ENCODE results near the gene ACO1.

- TF ChIP-seq RAD21 (IDR thresholded peaks at IDR 0.05) (no peak), CTCF (IDR thresholded peaks at IDR 0.05; ENCODE audit: low read depth, low read length, missing input control) (no peak), SP1 (IDR thresholded peaks at IDR 0.05) (no peak), TAF1 (conservative IDR thresholded peaks at IDR 0.05) (no peak), EGR1 (IDR thresholded peaks at IDR 0.05; ENCODE audit: low read depth in 2 of 2) (no peak), YY1 (IDR thresholded peaks at IDR 0.05) (no peak), FOXA1 (IDR thresholded peaks at IDR 0.05) (no peak), RXRA (IDR thresholded peaks at IDR 0.05) (no peak), JUND (IDR thresholded peaks at IDR 0.05) (no peak), FOXA2 (IDR thresholded peaks at IDR 0.05) (no peak), GABPA (IDR thresholded peaks at IDR 0.05 in 1 of 2, conservative IDR thresholded peaks at IDR 0.05 in 1 of 2) (no peak), REST (IDR thresholded peaks at IDR 0.05) (no peak)
- TF ChIP-seq, protein P1, sequence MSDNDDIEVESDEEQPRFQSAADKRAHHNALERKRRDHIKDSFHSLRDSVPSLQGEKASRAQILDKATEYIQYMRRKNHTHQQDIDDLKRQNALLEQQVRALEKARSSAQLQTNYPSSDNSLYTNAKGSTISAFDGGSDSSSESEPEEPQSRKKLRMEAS (IDR thresholded peaks at IDR 0.05): no peak
- TF ChIP-seq, protein P2, sequence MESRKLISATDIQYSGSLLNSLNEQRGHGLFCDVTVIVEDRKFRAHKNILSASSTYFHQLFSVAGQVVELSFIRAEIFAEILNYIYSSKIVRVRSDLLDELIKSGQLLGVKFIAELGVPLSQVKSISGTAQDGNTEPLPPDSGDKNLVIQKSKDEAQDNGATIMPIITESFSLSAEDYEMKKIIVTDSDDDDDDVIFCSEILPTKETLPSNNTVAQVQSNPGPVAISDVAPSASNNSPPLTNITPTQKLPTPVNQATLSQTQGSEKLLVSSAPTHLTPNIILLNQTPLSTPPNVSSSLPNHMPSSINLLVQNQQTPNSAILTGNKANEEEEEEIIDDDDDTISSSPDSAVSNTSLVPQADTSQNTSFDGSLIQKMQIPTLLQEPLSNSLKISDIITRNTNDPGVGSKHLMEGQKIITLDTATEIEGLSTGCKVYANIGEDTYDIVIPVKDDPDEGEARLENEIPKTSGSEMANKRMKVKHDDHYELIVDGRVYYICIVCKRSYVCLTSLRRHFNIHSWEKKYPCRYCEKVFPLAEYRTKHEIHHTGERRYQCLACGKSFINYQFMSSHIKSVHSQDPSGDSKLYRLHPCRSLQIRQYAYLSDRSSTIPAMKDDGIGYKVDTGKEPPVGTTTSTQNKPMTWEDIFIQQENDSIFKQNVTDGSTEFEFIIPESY (IDR thresholded peaks at IDR 0.05): no peak
Observed at GRCh38 chr9:32404402-32404801, 20.0 kb downstream of the ACO1 start.

Data from liver (tissue), 3 donors.